T1000 (cell line): Measurements from ENCODE around the gene HABP4.

Source experiments
- DNase-seq: peaks from one replicate; lab custom pipeline; 2025; ENCODE audit warnings: mixed read lengths; lab: John Stamatoyannopoulos, UW

Gene HABP4

GRCh38 chr9:96436063-96436455, 13.9 kb upstream of the HABP4 start:
- DNase-seq = no peak

GRCh38 chr9:96436456-96437126, 13.4 kb upstream of the HABP4 start:
- DNase-seq = no peak

GRCh38 chr9:96437454-96437853, 12.5 kb upstream of the HABP4 start:
- no peak for DNase-seq

- no peak for DNase-seq
These were observed 9.2 kb upstream of the HABP4 start for GRCh38 chr9:96440671-96441199.

- no peak for DNase-seq
These were observed 8.0 kb upstream of the HABP4 start for GRCh38 chr9:96441798-96442445.

GRCh38 chr9:96442491-96442890, 7.5 kb upstream of the HABP4 start:
- no peak for DNase-seq

- DNase-seq = no peak
These were observed 2.6 kb upstream of the HABP4 start for GRCh38 chr9:96447406-96447805.

GRCh38 chr9:96448546-96449170, 1.3 kb upstream of the HABP4 start:
- no peak for DNase-seq

- no peak for DNase-seq
These were observed 485 bp upstream of the HABP4 start for GRCh38 chr9:96449523-96449844.

- no peak for DNase-seq
These were observed 902 bp downstream of the HABP4 start for GRCh38 chr9:96450613-96451528.

- no peak for DNase-seq
These were observed 3.7 kb downstream of the HABP4 start for GRCh38 chr9:96453625-96454024.

GRCh38 chr9:96457266-96457665, 7.3 kb downstream of the HABP4 start:
- no peak for DNase-seq

- no peak for DNase-seq
These were observed 8.3 kb downstream of the HABP4 start for GRCh38 chr9:96458226-96458625.

GRCh38 chr9:96459268-96460007, 9.5 kb downstream of the HABP4 start:
- DNase-seq = no peak

- DNase-seq = no peak
These were observed 10.5 kb downstream of the HABP4 start for GRCh38 chr9:96460470-96460869.

- DNase-seq = no peak
These were observed 10.9 kb downstream of the HABP4 start for GRCh38 chr9:96460882-96461281.

GRCh38 chr9:96461336-96461735, 11.4 kb downstream of the HABP4 start:
- no peak for DNase-seq

GRCh38 chr9:96462541-96462940, 12.6 kb downstream of the HABP4 start:
- no peak for DNase-seq

- DNase-seq = no peak
These were observed 14.5 kb downstream of the HABP4 start for GRCh38 chr9:96464426-96464825.

GRCh38 chr9:96467784-96468183, 17.8 kb downstream of the HABP4 start:
- DNase-seq = no peak

- no peak for DNase-seq
These were observed 26.0 kb downstream of the HABP4 start for GRCh38 chr9:96476013-96476412.

- DNase-seq = no peak
These were observed 26.6 kb downstream of the HABP4 start for GRCh38 chr9:96476591-96476990.
